Measurements from ENCODE around the gene ANKRD55.
A peak's percentile ranks its signal among the peaks of the same experiment; 100 is the strongest.

Gene ANKRD55

DNA sequence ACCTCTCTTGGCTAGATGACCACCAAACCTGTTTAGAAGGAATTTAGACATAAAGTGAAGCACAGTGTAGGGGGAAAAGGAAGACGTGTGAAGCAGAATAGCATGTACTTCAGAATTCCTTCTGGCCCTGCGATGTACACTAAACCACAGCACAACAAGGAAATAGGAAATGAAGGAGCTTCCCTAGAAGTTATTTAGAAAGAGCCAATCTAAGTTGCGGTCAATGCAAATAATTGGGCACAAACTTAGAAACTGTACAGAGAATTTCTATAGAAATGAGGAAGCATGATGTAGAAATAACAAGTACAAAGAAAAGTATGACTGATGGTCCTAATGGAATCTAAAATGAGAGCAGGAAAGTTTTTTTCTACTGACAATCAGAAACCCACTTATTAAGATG lies 41.5 kb downstream of the ANKRD55 start:
- H3K4me3 ChIP-seq (ENCODE audit: low read depth in 1 of 2, low read length in 2 of 2) = no peak overlapping the region
- H3K4me1 ChIP-seq (ENCODE audit: control insufficient read depth in 1 of 2, insufficient read depth in 2 of 2, low read length in 2 of 2) = no peaks in the 10 kb centered on the region
- no peak overlapping the region for H3K27ac ChIP-seq (ENCODE audit: low read depth, low read length)
- no peaks in the 10 kb centered on the region for H3K27me3 ChIP-seq (ENCODE audit: control insufficient read depth in 1 of 2, insufficient read depth in 2 of 2, low read length in 2 of 2)
- H3K36me3 ChIP-seq (ENCODE audit: control insufficient read depth in 1 of 2, insufficient read depth in 2 of 2, low read length in 2 of 2) = no peaks in the 10 kb centered on the region
- no peak overlapping the region for H3K9ac ChIP-seq (ENCODE audit: low read depth in 1 of 2, low read length in 2 of 2)
- H3K9me3 ChIP-seq (ENCODE audit: control insufficient read depth in 1 of 2, low read length in 2 of 2) = no peaks in the 10 kb centered on the region

GRCh38 chr5:56190497-56190896 lies 42.6 kb downstream of the ANKRD55 start:
- H3K36me3 ChIP-seq (ENCODE audit: control insufficient read depth in 1 of 2, insufficient read depth in 2 of 2, low read length in 2 of 2) = no peaks in the 10 kb centered on the region
- no peaks in the 10 kb centered on the region for H3K4me1 ChIP-seq (ENCODE audit: control insufficient read depth in 1 of 2, insufficient read depth in 2 of 2, low read length in 2 of 2)
- H3K9me3 ChIP-seq (ENCODE audit: control insufficient read depth in 1 of 2, low read length in 2 of 2) = no peaks in the 10 kb centered on the region
- no peak overlapping the region for H3K4me3 ChIP-seq (ENCODE audit: low read depth in 1 of 2, low read length in 2 of 2)
- no peaks in the 10 kb centered on the region for H3K27me3 ChIP-seq (ENCODE audit: control insufficient read depth in 1 of 2, insufficient read depth in 2 of 2, low read length in 2 of 2)
- no peak overlapping the region for H3K9ac ChIP-seq (ENCODE audit: low read depth in 1 of 2, low read length in 2 of 2)
- H3K27ac ChIP-seq (ENCODE audit: low read depth, low read length) = peak overlapping the region; percentile 10

DNA sequence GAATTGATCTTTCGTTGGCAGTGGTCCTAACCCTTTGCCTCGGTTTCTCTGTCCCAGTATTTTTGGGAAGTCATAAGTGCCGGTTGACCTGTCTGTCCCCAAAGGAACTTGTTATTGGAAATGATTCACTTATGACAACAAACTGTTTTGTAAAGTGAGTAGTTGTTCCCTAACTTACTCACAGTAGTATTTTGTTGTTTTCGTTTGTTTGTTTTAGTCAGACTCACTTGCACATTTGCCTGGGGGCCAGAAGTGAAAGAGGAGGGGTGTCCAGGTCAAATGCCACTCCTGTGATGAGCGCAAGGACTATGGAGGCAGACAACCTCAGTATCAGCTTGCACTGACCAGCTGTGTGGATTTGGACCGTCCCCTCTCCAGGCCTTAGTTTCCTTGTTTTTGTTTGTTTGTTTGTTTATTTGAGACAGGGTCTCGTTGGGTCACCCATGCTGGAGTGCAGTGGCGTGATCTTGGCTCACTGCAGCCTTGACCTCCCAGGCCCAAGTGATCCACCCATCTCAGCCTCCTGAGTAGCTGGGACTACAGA lies 47.3 kb downstream of the ANKRD55 start:
- no peak overlapping the region for H3K9ac ChIP-seq (ENCODE audit: low read depth in 1 of 2, low read length in 2 of 2)
- H3K27me3 ChIP-seq (ENCODE audit: control insufficient read depth in 1 of 2, insufficient read depth in 2 of 2, low read length in 2 of 2) = no peaks in the 10 kb centered on the region
- no peak overlapping the region for H3K4me3 ChIP-seq (ENCODE audit: low read depth in 1 of 2, low read length in 2 of 2)
- H3K36me3 ChIP-seq (ENCODE audit: control insufficient read depth in 1 of 2, insufficient read depth in 2 of 2, low read length in 2 of 2) = no peaks in the 10 kb centered on the region
- no peak overlapping the region for H3K27ac ChIP-seq (ENCODE audit: low read depth, low read length)
- no peaks in the 10 kb centered on the region for H3K4me1 ChIP-seq (ENCODE audit: control insufficient read depth in 1 of 2, insufficient read depth in 2 of 2, low read length in 2 of 2)
- no peaks in the 10 kb centered on the region for H3K9me3 ChIP-seq (ENCODE audit: control insufficient read depth in 1 of 2, low read length in 2 of 2)

DNA sequence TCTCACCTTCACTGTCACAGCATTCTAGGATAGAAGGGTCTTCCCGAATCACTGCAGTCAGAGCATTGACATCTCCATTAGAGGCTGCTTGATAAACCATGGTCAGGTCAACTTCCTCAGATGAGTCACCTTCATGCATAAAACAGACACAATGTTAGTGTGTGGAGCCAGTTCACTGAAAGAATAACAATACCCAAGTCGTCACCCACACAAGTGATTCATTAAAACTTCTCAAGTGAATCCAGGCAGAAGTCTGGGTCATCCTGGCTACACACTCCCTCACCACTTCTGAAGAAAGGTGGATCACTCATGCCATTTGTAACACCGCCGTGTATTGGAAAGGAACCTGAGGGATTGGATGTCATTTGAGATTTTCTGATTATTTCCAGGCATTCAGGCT lies 49.6 kb downstream of the ANKRD55 start:
- H3K9me3 ChIP-seq (ENCODE audit: control insufficient read depth in 1 of 2, low read length in 2 of 2) = no peaks in the 10 kb centered on the region
- no peak overlapping the region for H3K27ac ChIP-seq (ENCODE audit: low read depth, low read length)
- H3K4me3 ChIP-seq (ENCODE audit: low read depth in 1 of 2, low read length in 2 of 2) = no peak overlapping the region
- H3K36me3 ChIP-seq (ENCODE audit: control insufficient read depth in 1 of 2, insufficient read depth in 2 of 2, low read length in 2 of 2) = no peaks in the 10 kb centered on the region
- H3K9ac ChIP-seq (ENCODE audit: low read depth in 1 of 2, low read length in 2 of 2) = no peak overlapping the region
- no peaks in the 10 kb centered on the region for H3K4me1 ChIP-seq (ENCODE audit: control insufficient read depth in 1 of 2, insufficient read depth in 2 of 2, low read length in 2 of 2)
- H3K27me3 ChIP-seq (ENCODE audit: control insufficient read depth in 1 of 2, insufficient read depth in 2 of 2, low read length in 2 of 2) = no peaks in the 10 kb centered on the region

DNA sequence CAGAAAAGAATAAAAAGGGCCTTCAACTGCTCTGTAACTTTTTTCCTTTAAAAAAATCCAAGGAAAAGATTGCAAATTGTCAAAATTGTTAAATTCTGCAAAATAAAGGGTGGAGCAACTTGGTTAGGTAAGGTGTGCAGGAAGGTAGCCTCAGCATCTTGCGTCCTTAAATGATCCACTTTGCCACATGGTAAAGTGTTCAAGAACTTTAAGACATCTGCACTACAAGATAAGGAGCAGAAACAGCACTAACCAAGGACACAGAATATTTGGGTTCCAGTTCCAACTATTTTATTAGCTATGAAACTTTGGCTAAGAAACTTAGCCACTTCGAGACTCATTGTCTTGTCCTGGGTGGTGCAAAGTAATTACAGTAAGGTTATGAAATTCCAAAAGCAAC lies 53.7 kb downstream of the ANKRD55 start:
- peaks cover 3 to 8% of the 10 kb centered on the region in 2 donors for H3K4me1 ChIP-seq (ENCODE audit: control insufficient read depth in 1 of 2, insufficient read depth in 2 of 2, low read length in 2 of 2)
- no peak overlapping the region for H3K27ac ChIP-seq (ENCODE audit: low read depth, low read length)
- H3K27me3 ChIP-seq (ENCODE audit: control insufficient read depth in 1 of 2, insufficient read depth in 2 of 2, low read length in 2 of 2) = no peaks in the 10 kb centered on the region
- no peak overlapping the region for H3K9ac ChIP-seq (ENCODE audit: low read depth in 1 of 2, low read length in 2 of 2)
- H3K4me3 ChIP-seq (ENCODE audit: low read depth in 1 of 2, low read length in 2 of 2) = no peak overlapping the region
- H3K36me3 ChIP-seq (ENCODE audit: control insufficient read depth in 1 of 2, insufficient read depth in 2 of 2, low read length in 2 of 2) = no peaks in the 10 kb centered on the region
- no peaks in the 10 kb centered on the region for H3K9me3 ChIP-seq (ENCODE audit: control insufficient read depth in 1 of 2, low read length in 2 of 2)

DNA sequence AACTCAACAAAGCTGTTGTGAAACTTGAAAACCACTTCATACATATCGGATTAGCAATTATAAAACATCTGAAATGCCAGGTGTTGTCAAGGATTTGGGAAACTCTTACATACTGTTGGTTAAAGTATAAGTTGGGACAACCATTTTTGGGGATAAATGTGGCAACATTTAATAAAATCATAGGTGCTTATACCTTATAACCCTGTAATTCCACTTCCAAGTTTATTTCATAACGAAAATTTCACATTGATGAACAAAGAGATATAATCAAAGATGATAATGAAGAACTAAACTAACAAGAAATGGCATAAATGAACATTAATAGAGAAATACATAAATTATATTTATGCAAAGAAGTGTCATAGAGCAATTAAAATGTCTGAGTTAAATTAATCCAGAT lies 54.3 kb downstream of the ANKRD55 start:
- Histone ChIP-seq H3K9ac (ENCODE audit: low read depth in 1 of 2, low read length in 2 of 2) (no peak overlapping the region), H3K9me3 (ENCODE audit: control insufficient read depth in 1 of 2, low read length in 2 of 2) (no peaks in the 10 kb centered on the region), H3K4me1 (ENCODE audit: control insufficient read depth in 1 of 2, insufficient read depth in 2 of 2, low read length in 2 of 2) (peaks cover 3 to 8% of the 10 kb centered on the region in 2 donors), H3K4me3 (ENCODE audit: low read depth in 1 of 2, low read length in 2 of 2) (no peak overlapping the region), H3K27me3 (ENCODE audit: control insufficient read depth in 1 of 2, insufficient read depth in 2 of 2, low read length in 2 of 2) (no peaks in the 10 kb centered on the region), H3K27ac (ENCODE audit: low read depth, low read length) (no peak overlapping the region), H3K36me3 (ENCODE audit: control insufficient read depth in 1 of 2, insufficient read depth in 2 of 2, low read length in 2 of 2) (no peaks in the 10 kb centered on the region)

DNA sequence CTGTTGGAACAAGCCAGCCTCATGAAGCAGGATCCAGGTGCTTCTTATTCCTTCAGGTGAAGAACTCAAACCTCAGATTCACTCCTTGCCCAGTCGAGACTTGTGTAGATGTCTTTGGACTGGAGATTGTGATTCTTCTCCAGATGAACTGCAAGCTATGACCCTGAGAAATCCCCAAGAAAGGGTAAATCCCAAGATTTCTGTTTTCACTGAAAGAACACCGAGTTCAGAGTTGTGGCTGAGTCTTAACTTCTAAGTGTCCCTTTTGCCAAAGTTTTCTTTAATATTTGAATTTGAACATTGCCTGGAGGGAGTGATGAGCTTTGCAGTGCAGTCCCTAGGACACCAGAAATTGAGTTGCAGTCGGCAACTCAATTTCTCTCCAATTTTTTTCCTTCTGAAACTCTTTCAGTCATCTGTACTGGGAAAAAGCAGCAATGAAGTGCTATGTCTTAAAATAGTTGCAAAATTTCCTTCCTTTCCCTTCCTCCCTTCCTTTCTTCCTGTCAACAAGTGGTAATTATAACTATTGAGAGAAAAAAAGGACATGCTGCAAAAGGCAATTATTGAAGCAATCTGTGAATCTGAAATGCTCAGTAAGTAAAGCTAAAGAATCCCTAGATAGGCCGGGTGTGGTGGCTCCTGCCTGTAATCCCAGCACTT lies 56.1 kb downstream of the ANKRD55 start:
- H3K27me3 ChIP-seq (ENCODE audit: control insufficient read depth in 1 of 2, insufficient read depth in 2 of 2, low read length in 2 of 2) = no peaks in the 10 kb centered on the region
- peaks cover 3 to 8% of the 10 kb centered on the region in 2 donors for H3K4me1 ChIP-seq (ENCODE audit: control insufficient read depth in 1 of 2, insufficient read depth in 2 of 2, low read length in 2 of 2)
- H3K27ac ChIP-seq (ENCODE audit: low read depth, low read length) = no peak overlapping the region
- no peak overlapping the region for H3K9ac ChIP-seq (ENCODE audit: low read depth in 1 of 2, low read length in 2 of 2)
- no peaks in the 10 kb centered on the region for H3K36me3 ChIP-seq (ENCODE audit: control insufficient read depth in 1 of 2, insufficient read depth in 2 of 2, low read length in 2 of 2)
- no peaks in the 10 kb centered on the region for H3K9me3 ChIP-seq (ENCODE audit: control insufficient read depth in 1 of 2, low read length in 2 of 2)
- no peak overlapping the region for H3K4me3 ChIP-seq (ENCODE audit: low read depth in 1 of 2, low read length in 2 of 2)

GRCh38 chr5:56176155-56176798 lies 56.9 kb downstream of the ANKRD55 start:
- Histone ChIP-seq H3K9me3 (ENCODE audit: control insufficient read depth in 1 of 2, low read length in 2 of 2) (no peaks in the 10 kb centered on the region), H3K36me3 (ENCODE audit: control insufficient read depth in 1 of 2, insufficient read depth in 2 of 2, low read length in 2 of 2) (no peaks in the 10 kb centered on the region), H3K9ac (ENCODE audit: low read depth in 1 of 2, low read length in 2 of 2) (no peak overlapping the region), H3K27ac (ENCODE audit: low read depth, low read length) (no peak overlapping the region), H3K4me3 (ENCODE audit: low read depth in 1 of 2, low read length in 2 of 2) (no peak overlapping the region), H3K4me1 (ENCODE audit: control insufficient read depth in 1 of 2, insufficient read depth in 2 of 2, low read length in 2 of 2) (peaks cover 3 to 8% of the 10 kb centered on the region in 2 donors), H3K27me3 (ENCODE audit: control insufficient read depth in 1 of 2, insufficient read depth in 2 of 2, low read length in 2 of 2) (no peaks in the 10 kb centered on the region)

DNA sequence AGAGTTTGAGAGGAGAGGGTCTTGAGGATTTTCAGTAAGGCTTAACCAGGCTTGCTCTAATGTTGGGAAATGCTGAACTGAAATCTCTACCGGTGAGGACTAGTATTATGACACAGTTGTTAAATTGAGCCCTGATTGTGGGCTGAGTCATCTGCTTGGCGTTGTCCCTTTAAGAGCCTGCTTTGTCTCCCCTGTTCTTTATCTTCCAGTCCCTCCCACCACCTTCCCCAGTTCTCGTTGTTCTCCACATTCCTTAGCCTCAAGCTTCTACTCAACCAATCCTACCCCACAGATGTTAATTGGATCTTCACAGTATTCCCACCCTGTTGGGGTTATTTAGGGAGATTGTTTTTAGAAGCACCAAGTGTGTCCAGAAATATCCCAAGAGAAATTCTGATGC lies 57.6 kb downstream of the ANKRD55 start:
- Histone ChIP-seq H3K9me3 (ENCODE audit: control insufficient read depth in 1 of 2, low read length in 2 of 2) (no peaks in the 10 kb centered on the region), H3K4me3 (ENCODE audit: low read depth in 1 of 2, low read length in 2 of 2) (no peak overlapping the region), H3K27ac (ENCODE audit: low read depth, low read length) (no peak overlapping the region), H3K9ac (ENCODE audit: low read depth in 1 of 2, low read length in 2 of 2) (no peak overlapping the region), H3K4me1 (ENCODE audit: control insufficient read depth in 1 of 2, insufficient read depth in 2 of 2, low read length in 2 of 2) (peaks cover 3 to 8% of the 10 kb centered on the region in 2 donors), H3K36me3 (ENCODE audit: control insufficient read depth in 1 of 2, insufficient read depth in 2 of 2, low read length in 2 of 2) (no peaks in the 10 kb centered on the region), H3K27me3 (ENCODE audit: control insufficient read depth in 1 of 2, insufficient read depth in 2 of 2, low read length in 2 of 2) (no peaks in the 10 kb centered on the region)

DNA sequence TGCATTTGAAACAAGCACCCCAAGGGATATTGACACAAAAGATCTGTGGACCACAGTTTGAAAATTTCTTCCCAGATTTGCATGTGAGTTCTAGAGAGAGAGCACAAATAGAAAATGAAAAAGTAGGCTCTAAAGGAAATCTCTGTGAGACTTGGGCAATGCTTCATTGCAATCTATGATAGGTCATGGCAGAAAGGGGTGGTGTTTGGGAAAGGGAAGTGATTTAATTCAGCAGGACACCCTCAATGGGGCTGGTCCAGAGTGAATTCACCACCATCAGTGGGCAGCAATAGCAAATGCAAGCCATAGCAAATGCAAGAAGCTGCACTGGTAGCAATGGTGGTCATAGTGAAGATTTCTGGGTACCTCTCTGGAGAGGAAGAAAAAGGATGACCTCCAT lies 58.1 kb downstream of the ANKRD55 start:
- Histone ChIP-seq H3K27me3 (ENCODE audit: control insufficient read depth in 1 of 2, insufficient read depth in 2 of 2, low read length in 2 of 2) (no peaks in the 10 kb centered on the region), H3K27ac (ENCODE audit: low read depth, low read length) (no peak overlapping the region)

More for the DNA sequence above, 58.1 kb downstream of the ANKRD55 start:
- no peaks in the 10 kb centered on the region for H3K36me3 ChIP-seq (ENCODE audit: control insufficient read depth in 1 of 2, insufficient read depth in 2 of 2, low read length in 2 of 2)
- H3K9ac ChIP-seq (ENCODE audit: low read depth in 1 of 2, low read length in 2 of 2) = no peak overlapping the region
- no peak overlapping the region for H3K4me3 ChIP-seq (ENCODE audit: low read depth in 1 of 2, low read length in 2 of 2)
- H3K9me3 ChIP-seq (ENCODE audit: control insufficient read depth in 1 of 2, low read length in 2 of 2) = no peaks in the 10 kb centered on the region
- H3K4me1 ChIP-seq (ENCODE audit: control insufficient read depth in 1 of 2, insufficient read depth in 2 of 2, low read length in 2 of 2) = peaks cover 3 to 8% of the 10 kb centered on the region in 2 donors
